ENCODE measurements around the gene STRC.
"Not testable (repeated sequence)": the region's sequence is repeated elsewhere in the genome, so short reads cannot be mapped to it uniquely, and the experiment has no call there.

- not testable (repeated sequence) for TF ChIP-seq CTCF, POLR2A (IDR thresholded peaks at IDR 0.05)
These were observed 850 bp downstream of the STRC start for GRCh38 chr15:43617750-43618149.

Data from testis (tissue), 2 donors.